ENCODE data around the gene OGA. TPM values are rescaled to one million over a fixed set of nuclear protein-coding genes. Genes with fewer than 3 reads are reported as not detected.

OGA gene
- total RNA-seq, 1 donor from 2014 or later, result 84.4 TPM

DNA sequence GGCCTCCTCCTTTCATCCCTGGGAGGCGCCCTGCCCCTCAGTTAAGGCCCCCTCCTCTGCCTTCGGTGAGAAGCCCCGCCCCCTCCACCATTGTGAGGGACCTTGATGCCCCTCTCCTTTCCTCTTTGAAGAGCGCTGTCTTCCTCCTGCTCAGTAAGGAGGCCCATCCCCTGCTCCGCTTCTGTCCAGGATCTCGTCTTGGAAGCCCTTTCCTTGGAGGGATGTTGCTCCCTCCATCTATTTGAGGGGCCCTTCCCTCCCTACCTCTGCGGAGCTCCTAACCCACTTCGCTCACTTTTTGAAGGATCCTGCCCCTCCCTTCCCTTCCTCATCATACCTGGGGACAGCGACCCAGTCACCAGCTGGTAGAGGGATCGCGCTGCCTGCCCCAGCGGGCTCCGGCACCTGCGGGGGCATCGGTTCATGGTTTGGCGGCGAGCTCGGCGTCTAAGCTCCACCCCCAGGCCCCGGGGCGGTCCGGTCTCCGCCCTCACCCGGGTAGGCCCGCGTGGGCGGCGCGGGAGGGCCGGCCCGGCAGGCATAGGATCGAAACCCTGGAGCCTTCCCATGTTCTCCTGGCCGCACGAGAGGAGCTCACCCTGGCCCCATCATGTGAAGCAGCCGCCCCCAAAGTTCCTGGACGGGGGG lies 21.3 kb upstream of the OGA start:
- ATAC-seq (ENCODE audit: poor library complexity) (peak; percentile 22), DNase-seq (peak; percentile 66)
- intact Hi-C loops (cut with DNase I), result loop anchor here (2.0 to 10.0 kb wide), 3 partner anchors 43 to 169 kb away; no protein-coding TSS in a partner anchor

DNA sequence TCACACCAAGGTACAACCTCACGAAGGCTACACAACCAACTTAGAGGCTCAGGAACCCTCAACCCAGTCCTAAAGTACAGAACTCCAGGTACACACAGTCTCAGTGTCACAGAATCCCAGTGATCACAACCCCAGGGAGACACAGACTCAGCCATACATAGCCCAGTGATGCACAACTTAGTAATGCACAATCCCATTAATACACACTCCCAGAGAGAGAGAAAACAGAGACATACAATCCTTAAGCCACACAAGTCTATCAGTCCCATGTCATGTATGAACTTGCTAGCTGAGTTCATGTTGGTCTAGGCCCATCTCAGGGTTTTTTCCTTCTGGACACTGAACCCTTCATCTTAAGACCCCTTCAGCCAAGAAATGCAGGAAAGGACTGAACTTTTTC lies 20.8 kb upstream of the OGA start:
- ATAC-seq (ENCODE audit: poor library complexity), result no peak
- intact Hi-C loops (cut with DNase I), result no loop called here
- DNase-seq, result no peak

DNA sequence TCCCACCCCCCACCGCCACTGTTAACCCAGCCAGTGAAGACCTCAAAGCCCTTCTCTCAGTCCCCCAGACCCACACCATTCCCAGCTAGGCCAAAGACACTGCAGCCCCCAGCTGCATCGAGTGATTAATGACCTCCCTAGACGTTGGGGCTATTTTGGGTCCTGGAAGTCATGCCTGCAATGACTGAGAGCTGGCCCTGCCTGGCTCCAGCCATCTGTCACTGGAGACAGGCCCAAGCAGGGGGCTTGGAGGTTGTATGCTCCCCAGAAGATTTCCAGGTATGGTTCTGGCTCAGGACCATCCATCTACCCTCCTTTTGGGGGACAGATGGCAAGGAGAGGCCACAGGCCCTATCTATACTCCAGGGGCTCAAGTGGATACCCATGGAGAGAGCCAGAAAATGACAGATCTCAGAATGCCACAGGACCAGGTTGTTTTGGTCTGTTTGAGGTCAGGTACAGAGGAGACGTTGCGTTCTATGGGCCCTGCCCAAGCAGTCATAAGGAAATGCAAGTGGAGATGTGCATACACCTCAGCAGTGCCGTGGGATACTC lies 20.2 kb upstream of the OGA start:
- intact Hi-C loops (cut with DNase I), result no loop called here

DNA sequence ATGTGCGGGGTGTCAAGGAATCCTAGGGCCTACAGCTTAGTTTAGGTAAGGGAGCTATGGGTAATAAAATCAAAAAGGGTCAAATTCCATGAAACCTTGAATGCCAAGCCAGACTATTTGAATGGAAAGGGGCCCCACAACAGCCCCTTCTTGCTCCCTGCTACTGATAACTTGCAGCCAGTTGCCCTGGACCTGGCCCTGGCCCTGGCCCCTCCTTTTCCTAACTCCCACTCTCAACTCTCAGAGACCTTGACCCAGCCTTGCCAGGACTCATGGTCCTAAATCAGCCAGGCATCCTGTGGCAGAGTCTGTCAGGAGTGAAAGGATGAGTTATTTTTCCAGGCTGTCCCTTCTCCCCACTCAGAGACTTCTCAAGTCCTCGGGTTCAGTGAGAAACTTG lies 19.5 kb upstream of the OGA start:
- no peak for ATAC-seq (ENCODE audit: poor library complexity)
- intact Hi-C loops (cut with DNase I), result no loop called here

More for the DNA sequence above, 20.2 kb upstream of the OGA start:
- ATAC-seq (ENCODE audit: poor library complexity), result no peak
- no peak for DNase-seq

DNA sequence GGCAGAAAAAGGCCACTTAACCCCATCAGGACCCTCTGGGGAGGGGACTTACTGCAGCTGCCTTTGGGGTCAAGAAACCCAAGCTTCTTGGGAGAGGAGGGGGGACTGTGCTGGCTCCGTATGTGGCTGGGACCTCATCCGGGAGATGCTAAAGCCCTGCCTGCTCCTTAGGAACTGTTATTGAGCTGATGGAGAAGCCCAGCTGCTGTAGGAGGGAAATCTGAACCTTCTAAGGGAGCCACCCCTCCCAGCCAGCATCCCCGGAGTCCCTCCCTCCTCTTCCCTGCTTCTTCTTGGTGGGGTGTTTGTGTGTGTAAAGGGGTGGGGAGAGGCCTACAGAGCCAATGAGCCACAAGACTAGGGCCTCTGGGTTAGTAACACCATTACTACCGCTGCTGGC lies 17.1 kb upstream of the OGA start:
- no peak for ATAC-seq (ENCODE audit: poor library complexity)
- no peak for DNase-seq
- intact Hi-C loops (cut with DNase I), result no loop called here

More for the DNA sequence above, 19.5 kb upstream of the OGA start:
- no peak for DNase-seq

DNA sequence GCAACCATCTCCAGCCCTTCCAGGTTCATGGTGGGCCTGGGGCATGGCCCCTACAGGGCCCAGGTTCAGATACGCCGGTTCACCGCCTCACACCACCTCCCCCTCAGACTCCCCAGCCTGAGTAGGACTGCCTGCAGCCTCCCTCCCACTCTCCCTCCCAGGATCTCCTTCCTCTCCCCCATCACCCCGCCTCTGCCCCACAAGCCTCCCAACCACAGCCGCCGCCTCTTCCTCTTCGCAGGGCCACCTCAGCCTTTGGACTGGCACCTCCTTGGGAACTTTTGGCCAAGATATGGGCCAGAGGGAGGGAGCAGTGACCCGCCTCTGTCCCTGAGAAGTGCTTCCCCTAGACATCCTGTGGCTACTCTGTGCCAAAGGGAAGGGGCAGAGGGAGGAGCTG lies 16.1 kb upstream of the OGA start:
- intact Hi-C loops (cut with DNase I), result no loop called here
- ATAC-seq (ENCODE audit: poor library complexity) (no peak), DNase-seq (peak; percentile 69)

DNA sequence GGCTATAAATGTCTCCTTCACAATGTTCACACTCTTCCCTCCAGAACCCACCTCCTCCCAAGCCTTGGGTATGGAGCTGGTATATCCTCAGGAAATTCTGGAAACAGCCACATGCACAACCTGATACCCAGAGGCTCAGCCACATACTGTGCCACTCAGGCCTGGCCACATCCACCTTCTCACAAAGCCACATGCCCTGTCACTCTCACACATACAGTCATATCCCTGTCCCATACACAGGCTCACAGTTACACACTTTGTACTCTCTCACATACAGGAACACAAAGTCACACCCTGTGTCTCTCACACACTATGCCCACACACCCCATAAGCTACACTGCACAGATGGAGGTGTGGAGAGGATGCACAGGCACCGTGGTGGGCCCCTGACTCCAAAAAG lies 15.2 kb upstream of the OGA start:
- no peak for DNase-seq
- intact Hi-C loops (cut with DNase I), result no loop called here
- ATAC-seq (ENCODE audit: poor library complexity), result no peak

DNA sequence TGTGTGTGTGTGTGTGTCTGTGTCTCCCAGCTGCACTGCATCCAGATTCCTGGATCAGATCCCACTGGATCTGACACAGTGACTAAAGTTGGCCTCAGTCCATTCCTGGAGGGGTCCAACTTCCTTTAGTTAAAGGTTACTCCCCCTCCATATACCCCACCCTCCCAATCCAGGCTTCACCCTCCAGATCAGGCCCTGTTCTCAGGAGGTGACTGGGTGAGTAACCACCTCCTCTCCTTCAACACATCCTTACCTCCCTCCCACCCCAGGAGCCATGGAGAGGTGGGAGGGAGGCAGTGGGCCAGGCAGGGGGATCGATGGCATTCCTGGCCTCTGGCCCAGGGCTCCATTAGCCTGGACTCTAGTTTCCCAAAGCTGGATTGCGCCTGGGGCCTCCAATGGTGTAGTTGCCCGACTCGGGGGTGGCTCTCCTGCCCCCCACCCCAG lies 14.1 kb upstream of the OGA start:
- ATAC-seq (ENCODE audit: poor library complexity) (no peak), DNase-seq (no peak)
- intact Hi-C loops (cut with DNase I), result no loop called here

DNA sequence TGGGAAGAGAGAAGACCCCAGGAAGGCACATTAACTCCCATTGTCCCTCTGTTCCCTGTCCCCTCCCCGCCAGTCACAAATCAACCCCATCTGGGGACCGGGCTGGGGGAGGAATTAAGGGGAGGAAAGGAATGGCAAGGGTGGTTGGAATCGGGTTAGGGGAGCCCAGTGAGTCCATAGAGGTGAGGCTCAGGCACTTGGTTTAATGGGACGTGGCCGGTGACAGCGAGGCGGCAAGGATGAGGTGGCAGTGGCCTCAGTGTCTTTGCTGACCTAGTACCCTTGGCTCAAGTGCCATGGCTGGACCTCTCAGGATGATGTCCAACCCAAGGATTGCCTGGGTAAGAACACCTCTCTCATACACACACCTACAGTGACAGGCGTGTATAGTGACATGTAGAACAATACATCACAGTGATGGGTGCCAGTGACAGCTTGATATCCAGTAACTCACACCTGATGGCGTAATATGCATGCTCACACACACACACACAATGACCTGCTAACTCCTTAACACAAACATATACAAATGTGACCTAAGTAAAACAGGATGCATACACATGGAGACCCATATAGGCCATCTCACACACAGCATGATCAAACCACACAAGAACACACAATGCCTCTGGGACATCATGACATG lies 13.0 kb upstream of the OGA start:
- DNase-seq, result no peak
- intact Hi-C loops (cut with DNase I), result no loop called here
- ATAC-seq (ENCODE audit: poor library complexity), result no peak

DNA sequence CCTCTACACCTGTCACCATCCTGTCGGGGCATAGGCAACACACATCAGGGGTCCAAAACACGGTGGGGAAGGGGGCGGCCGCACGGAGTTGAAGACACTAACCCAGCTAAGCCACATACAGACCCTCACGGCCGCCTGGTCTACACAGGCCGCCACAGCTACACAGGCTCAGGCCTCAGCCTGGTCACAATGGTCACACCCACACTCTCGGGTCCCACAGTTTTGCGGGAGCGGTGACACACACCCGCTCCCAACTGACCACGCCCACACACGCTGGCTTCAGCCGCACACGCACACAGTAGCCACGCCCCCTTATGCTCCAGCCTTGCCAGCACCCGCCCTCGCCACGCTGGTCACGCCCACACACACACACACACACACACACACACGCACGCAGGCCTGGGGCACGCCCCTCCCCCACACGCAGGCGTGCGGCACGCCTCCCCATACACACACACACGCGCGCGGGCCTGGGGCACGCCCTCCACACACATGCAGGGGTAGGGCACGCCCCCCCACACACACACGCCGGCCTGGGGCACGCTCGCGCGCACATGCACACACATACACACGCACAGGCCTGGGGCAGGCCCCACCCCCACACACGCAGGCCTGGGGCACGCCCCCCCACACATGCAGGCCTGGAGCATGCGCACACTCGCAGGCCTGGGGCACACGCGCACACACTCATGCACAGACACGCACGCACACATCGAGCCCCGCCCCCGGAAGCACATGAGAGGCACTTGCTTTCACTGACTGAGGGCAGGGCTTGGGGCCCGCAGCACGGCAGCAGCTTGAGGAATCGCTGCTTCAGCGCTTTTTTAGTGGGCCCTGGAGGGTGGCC lies 12.3 kb upstream of the OGA start:
- intact Hi-C loops (cut with DNase I), result no loop called here
- ATAC-seq (ENCODE audit: poor library complexity) (peak; percentile 73), DNase-seq (peak; percentile 93)

DNA sequence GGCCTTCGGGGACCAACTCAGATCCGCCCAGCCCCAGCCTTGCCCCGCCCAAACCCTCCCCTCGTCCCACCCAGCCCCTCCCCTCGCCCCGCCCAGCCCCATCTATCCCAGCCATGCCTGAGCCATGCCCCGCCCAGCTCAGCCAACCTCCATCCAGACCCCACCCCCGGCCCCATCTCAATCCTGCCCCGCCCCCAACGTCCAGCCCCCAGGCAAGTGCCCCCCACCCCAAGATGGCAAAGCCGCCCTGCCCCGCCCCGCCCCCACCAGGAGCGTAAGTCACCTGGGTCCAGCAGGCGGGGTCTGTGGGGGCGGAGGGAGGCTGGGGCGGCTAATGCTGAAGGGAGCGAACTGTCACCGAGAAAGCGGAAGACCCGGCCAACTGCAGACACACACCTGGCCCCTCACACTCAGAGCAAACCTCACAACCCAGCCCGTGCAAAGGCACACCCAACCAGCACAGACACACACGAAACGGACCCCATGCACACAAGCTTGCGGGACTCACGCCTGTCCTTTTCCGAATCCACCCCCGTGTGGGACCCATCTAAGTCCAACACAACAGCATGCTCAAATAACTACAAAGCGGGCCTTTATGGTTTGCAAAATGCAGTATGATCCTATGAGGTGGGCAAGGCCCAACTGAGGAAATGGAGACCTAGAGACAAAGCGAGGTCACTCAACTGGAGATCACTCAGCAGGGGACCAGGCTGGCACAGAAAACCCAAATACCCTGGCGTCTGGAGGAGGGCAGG lies 11.5 kb upstream of the OGA start:
- intact Hi-C loops (cut with DNase I), result no loop called here
- DNase-seq, result peak; percentile 63
- no peak for ATAC-seq (ENCODE audit: poor library complexity)

DNA sequence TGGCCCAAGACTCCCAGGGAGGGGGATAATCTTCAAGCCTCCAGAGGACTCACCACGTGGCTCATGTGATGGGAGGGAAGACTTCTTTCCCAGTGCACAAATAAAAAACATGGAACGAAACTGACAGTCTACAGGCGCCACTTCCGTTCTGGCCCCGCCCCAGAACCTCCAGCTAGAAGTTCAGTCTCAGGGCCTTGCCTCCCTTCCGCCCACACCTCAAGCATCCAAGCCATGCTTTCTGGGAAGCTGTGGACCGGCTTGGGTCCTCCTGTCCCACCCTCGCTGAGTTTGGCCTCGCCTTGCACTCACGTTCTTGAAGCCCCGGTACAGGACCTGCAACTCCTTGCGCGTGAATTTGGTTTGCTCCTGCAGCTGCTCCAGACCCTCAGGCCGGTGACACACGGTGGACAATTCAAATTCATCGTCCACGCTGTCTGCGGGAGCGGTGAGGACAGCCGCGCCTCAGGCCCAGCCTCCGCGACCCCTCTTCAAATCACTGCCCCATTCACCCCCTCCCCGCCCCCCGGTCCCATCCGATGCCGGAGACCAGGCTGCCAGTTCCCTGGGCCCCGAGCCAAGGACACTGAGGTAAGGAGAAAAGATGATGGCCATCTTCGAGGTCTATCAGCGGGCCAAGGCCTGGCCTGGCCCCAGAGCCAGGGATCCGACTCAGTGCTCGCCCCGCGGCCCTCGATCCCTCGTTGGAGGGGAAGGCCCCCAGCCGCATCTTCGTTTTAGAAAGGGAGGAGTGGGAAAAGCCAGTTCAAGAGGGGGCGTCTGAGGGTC lies 10.7 kb upstream of the OGA start:
- intact Hi-C loops (cut with DNase I), result no loop called here
- no peak for ATAC-seq (ENCODE audit: poor library complexity)
- DNase-seq, result peak; percentile 60

DNA sequence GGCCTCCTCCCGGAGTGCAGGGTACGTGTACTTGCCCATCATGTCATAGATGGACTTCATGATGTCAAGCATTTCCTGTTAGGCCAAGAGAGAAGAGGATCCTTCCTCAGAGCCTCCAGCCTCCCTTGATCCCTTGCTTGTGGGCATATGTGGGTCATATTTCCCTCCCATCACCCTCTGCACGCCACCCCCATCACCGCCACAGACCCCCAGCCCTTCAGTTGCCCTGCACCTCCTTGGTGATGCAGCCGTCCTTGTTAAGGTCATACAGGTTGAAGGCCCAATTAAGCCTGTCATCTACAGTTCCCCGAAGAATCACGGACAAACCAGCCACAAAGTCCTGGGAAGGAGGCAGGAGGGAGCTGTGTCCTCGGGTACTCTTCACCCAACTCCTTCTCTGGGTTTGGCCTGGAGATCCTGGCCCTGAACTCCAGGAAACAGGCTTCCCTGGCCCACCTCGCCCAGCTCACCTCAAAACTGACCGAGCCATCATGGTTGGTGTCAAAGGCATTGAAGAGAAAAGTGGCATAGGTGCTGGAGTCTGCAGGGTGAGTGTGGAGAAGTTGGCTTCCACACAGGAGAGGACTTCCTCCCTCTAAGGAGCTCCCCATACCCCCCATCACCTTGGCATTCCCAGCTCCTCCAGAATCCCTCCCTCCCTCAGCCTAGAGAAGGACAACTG lies 9.8 kb upstream of the OGA start:
- ATAC-seq (ENCODE audit: poor library complexity) (no peak), DNase-seq (no peak)
- intact Hi-C loops (cut with DNase I), result no loop called here

DNA sequence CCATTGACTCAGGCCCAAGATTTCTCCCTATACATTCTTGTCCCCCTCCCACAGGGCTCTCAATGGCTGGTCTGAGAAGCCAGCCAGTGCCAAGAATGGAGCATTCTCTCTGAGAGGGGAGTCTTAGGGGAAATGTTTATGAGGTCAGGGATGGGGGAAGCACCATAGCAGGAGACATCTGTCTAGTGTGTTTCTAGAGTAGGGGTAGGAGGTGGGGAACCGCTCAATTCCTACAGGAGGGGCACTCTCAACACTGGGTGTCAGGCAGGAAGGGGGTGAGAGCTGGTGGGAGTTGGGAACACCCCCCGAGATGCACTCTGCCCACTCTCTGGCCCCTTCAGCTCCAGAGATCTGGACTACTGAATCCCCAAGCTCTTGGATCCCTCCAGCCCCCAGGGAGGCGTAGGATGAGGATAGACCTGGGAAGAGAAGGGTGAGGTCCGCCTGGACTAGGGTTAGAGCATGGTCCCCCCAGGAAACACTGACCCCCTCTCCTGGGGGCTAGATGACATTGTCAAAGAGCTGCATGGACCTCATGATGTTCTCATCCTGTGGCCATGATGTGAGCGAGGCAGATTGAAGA lies 8.7 kb upstream of the OGA start:
- no peak for DNase-seq
- ATAC-seq (ENCODE audit: poor library complexity), result no peak
- intact Hi-C loops (cut with DNase I), result no loop called here

DNA sequence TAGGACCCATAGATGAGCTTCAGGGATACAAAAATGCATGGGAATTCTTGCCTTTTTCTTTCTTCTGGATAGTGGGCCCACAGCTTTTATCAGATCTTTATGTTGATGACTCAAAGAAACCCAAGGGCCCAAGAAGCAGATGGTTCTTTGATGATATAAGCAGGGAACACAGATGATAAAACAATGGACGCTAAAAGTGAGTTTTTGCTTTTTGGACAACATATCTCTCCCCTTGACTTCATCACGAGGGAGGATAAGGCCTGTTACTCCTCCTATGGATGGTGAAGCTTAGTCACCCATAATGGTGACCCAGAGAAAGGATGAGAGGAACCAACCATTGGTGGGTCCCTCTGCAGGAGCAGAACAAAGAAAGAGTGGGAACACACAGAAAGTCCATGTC lies 6.5 kb upstream of the OGA start:
- intact Hi-C loops (cut with DNase I), result no loop called here
- DNase-seq, result no peak
- ATAC-seq (ENCODE audit: poor library complexity), result no peak

DNA sequence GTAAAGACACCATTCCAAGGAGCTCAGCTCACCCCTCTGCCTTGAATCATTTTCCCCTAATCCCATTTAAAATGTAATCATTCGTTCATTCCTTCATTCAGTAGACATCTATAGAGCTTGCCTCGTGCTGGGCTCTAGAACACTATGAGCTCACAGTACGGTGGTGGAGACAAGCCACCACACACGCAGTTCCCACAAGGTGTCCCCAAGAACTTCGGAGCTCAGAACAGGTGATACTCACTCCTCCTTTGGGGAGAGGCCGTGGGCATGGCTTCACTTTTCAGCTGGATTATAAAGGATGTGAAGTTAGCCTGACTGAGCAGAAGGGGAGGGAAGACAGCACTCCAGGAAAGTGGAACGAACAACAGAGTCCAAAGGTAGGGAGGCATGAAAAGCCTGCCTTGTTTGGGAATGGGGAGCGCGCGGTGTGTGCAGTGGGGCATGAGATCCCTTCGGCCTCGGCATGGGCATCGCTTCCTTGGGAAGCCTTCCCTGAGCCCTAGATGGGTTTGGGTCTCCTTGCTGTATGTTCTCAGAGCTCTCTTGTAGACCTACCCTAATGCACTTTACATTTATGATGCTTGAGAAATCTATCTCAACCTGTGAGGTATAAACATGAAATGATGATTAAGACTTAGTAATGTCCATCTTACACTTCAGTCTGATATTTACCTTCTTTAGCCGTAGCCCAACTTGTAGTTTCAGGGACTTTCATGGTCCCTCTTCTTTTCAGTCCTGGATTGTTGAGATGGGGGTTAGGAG lies 809 bp upstream of the OGA start:
- ATAC-seq (ENCODE audit: poor library complexity), result peak; percentile 3
- DNase-seq, result no peak
- intact Hi-C loops (cut with DNase I), result no loop called here

Measured in Right ventricle myocardium superior (tissue), 1 donor.